GM12865 (cell line): ENCODE measurements around the gene EXOSC10.

Experiments used
- DNase-seq: peaks from one replicate; pipeline ENCODE4 v3.0.0; 2010; ENCODE audit warnings: low read depth
- H3K4me3 ChIP-seq: 2 replicates; pipeline ENCODE4 v1.5.1; 2011; ENCODE audit warnings: mild to moderate bottlenecking, low read depth, low read length, control low read depth
- CTCF ChIP-seq: IDR thresholded peaks from 2 replicates; pipeline ENCODE4 v1.5.1; 2011; ENCODE audit warnings: low read length, control low read depth, low read depth, inconsistent platforms; ENCODE audit not compliant: insufficient read depth; ENCODE audit errors: missing control alignments

The EXOSC10 gene

GRCh38 chr1:11142618-11143391, 43.1 kb upstream of the EXOSC10 start:
- H3K4me3 ChIP-seq: no peak overlapping the region
- no peak for DNase-seq
- TF ChIP-seq CTCF: no peak

DNA sequence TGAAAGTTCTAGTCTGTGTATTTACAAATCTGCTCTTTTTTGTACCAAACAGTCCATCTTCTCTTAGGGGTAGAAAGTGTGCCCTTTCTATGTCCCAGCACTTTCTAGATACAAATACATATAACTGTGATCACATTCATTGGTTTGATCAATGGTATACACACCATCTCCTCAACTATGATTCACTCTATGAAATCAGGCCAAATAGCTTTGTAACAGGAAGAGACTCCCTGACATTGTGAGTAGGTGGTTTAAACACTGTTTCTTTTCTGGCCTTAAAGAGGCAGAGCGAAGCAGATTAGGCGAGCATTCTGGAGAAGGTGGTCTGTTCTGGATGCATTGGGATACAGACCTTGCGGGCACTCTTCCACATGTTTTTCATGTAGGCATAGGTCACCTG, 39.3 kb upstream of the EXOSC10 start:
- no peak for TF ChIP-seq CTCF
- no peak overlapping the region for H3K4me3 ChIP-seq
- DNase-seq: no peak

- no peak for TF ChIP-seq CTCF
- no peak for DNase-seq
- no peak overlapping the region for H3K4me3 ChIP-seq
Measured at GRCh38 chr1:11138029-11138428, 38.4 kb upstream of the EXOSC10 start.

- TF ChIP-seq CTCF: no peak
- DNase-seq: no peak
Measured at GRCh38 chr1:11134898-11135266, 35.2 kb upstream of the EXOSC10 start.

DNA sequence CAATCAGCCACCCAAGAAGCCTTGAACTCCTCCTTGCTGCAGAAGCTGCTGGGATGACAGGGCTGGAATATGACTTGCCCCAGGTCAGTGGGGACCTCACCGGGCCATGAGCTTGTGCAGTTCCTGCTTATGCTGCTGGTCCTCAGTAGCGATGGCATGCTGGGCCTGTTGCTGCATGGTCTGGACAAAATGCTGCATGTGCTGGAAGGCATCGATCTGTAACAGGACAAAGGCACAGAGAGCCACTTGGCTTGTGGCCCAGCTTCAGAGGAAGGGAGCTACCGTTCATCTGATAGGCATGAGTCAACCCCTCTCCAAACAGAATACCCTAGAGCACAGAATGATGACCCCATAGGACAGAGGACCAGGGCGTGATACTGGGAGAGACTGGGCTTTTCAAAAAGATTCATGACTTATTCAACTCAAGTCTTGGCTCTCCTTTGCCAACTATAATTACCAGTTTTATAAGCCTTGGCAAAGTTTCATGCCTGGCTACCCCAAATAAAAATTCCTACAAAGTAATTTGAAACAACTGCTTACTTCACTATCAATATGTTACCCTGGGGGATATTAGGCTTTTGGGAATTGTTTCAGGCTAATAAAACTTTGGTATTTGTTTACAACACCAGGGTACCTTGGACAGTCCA, 34.7 kb upstream of the EXOSC10 start:
- no peak overlapping the region for H3K4me3 ChIP-seq
- TF ChIP-seq CTCF: no peak
- DNase-seq: no peak

More at GRCh38 chr1:11134898-11135266, 35.2 kb upstream of the EXOSC10 start:
- H3K4me3 ChIP-seq: no peak overlapping the region

GRCh38 chr1:11132563-11133293, 33.1 kb upstream of the EXOSC10 start:
- no peak for TF ChIP-seq CTCF
- no peak for DNase-seq

GRCh38 chr1:11131816-11132215, 32.1 kb upstream of the EXOSC10 start:
- no peak for TF ChIP-seq CTCF
- DNase-seq: no peak
- H3K4me3 ChIP-seq: no peak overlapping the region

More at GRCh38 chr1:11132563-11133293, 33.1 kb upstream of the EXOSC10 start:
- no peak overlapping the region for H3K4me3 ChIP-seq
